ENCODE measurements around the gene SLCO1A2.

SLCO1A2 gene

DNA sequence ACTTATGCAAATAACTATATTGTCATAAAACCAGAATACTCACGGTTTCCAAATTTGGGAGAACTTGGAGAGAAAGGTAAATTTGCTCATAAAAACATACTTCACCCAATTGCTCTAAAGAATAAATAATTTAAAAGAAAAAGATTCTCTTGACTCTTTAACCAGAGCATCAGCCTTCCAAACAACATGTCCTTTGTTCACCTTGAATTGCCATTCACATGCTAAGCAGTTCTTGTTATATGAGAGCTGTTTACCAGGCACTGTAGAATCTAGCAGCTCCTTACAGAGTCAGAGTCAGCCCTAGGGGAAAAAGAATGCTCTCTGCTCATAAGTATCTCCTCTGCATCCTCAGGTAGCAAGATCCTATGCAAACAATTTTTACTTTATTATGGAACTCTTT is 10.2 kb downstream of the SLCO1A2 start:
- DNase-seq: no peak

GRCh38 chr12:21323736-21324135 is 11.0 kb downstream of the SLCO1A2 start:
- DNase-seq: no peak

DNA sequence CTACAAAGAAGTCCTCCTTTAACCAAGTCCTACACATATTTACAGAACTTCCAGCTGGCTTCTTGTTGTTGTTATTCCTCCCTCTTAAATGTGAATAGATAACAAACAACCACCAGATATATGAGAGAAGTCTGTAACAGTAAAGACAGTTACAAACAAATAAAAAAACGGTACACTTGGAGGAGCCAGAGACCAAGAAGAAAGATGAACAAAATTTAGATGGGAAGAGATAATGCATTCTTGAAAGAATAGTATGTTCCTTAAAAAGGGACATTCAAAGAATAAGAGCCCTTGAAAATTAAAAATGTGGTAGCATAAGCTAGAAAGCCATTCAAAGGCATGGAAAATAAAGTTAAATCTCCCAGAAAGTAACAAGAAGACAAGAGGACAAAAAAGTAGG is 25.9 kb downstream of the SLCO1A2 start:
- DNase-seq: no peak

DNA sequence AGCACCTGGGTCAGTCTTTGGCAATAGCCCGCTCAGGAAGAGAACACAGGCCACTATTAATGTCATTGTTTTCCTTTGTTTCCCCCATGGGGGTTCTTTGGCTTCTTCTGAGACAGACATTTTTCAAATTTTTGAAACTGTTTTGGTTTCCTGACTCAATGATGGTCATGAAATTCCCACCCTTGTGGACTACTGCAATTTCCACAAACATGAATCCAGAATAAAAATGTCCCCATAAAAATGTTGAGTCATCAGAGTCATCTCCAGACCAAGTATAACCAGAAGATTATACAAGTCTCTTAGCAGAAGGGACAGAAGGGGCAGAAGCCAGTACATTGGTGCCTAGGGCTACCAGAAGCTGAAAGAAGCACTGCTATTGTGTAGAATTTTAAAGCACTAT is 29.1 kb downstream of the SLCO1A2 start:
- DNase-seq: no peak

GRCh38 chr12:21300632-21301031 is 34.1 kb downstream of the SLCO1A2 start:
- DNase-seq: no peak

DNA sequence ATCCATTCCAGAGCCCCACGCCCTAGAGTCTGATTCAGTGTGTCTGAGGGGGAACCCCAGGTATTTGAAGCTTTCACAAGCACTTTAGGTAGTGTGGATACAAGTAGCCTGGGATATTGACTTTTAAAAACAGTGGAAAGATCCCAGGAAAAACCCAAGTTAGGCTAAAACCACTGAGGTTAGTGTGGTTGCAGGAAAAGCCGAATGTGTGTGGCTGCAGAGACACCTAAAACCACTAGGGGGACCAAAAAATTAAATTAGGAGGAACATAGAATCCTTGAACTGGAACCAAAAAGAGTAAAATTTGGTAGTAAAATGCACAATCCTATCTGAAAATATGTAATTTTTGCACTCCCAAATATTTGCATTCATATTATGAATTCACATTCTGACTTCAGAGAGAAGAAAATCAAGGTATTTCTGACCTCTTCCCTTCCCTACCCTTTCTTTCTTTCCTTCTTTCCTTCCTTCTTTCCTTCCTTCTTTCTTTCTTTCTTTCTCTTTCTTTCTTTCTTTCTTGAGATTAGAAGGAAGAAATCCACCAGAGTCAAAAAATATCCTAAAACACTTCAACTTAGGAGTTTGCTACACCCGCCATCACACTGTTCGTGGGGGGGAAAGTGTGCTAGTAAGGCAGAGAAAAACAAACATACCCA is 37.8 kb downstream of the SLCO1A2 start:
- peak; percentile 1 for DNase-seq

GRCh38 chr12:21296348-21296747 is 38.4 kb downstream of the SLCO1A2 start:
- DNase-seq: no peak

DNA sequence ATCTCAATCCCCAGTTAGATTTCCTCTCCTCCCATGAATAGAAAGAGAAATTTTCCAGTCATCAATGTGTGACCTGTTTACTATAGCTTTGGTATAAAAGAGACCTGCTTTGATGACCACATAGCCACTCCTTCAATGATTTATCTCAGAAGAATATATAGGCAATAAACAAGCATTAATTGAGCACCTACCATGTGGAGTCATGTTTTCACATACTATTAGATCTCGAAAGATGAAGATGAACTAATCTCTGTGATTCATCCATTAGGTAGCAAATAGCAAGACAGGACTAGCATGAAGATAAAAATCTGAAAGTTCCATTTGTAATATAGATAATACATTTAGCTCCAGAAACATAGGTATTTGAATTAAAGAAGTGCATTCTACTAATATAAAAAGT is 40.5 kb downstream of the SLCO1A2 start:
- no peak for DNase-seq

- no peak for DNase-seq
Measured at GRCh38 chr12:21292111-21292510, 42.6 kb downstream of the SLCO1A2 start.

GRCh38 chr12:21289698-21290097 is 45.0 kb downstream of the SLCO1A2 start:
- DNase-seq: no peak

GRCh38 chr12:21276826-21277225 is 57.9 kb downstream of the SLCO1A2 start:
- DNase-seq: no peak

- no peak for DNase-seq
Measured at GRCh38 chr12:21265932-21266331, 68.8 kb downstream of the SLCO1A2 start.

GRCh38 chr12:21264232-21264631 is 70.5 kb downstream of the SLCO1A2 start:
- no peak for DNase-seq

DNA sequence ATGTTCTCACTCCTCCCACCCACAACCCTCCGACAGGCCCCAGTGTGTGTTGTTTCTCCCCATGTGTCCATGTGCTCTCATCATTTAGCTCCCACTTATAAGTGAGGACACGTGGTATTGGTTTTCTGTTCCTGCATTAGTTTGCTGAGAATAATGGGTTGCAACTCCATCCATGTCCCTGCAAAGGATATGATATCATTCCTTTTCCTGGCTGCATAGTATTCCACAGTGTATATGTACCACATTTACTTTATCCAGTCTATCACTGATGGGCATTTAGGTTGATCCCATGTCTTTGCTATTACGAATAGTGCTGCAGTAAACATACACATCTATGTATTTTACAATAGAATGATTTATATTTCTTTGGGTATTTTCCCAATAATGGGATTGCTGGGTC is 77.5 kb downstream of the SLCO1A2 start:
- no peak for DNase-seq

DNA sequence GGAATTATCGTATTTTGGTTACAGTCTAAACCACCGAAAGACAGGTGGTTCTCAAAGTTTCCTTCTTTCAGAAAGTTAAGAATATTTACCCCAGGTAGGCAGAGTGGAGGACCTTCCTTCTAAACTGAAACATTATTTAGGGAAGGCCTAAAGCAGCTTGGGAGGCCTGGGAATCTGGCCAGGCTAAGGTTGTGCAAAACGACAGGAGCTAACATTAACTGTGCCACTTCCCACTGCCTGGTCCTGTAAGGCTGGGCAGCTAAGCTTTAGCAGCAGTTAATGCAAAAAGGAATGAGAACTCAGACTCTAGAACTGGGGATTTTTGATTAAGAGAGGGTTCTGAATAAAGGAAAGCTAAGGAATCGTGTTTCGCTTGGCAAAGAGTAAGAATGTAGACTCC is 82.6 kb downstream of the SLCO1A2 start:
- DNase-seq: no peak

GRCh38 chr12:21248679-21249078 is 86.0 kb downstream of the SLCO1A2 start:
- DNase-seq: no peak

GRCh38 chr12:21239866-21240265 is 94.9 kb downstream of the SLCO1A2 start:
- no peak for DNase-seq

GRCh38 chr12:21234395-21234794 is 100.3 kb downstream of the SLCO1A2 start:
- no peak for DNase-seq

DNA sequence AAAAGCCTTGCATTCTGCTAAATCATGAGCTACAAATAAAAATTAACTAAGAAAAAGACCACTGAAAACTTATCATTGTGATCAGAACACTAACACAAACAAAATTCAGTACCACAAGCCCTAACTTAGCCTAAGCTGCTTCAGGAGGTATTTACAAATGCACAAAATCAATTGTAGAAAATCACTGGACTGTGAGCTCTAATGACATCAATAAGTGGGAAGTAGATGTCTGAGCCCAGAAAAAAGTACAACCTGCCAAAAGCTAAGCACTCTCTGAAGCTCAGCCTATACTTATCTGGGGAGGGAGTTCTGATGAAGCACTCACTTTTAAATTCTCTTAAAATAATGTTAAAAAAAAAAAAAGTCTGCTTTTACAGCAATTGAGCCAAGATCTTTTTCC is 110.8 kb downstream of the SLCO1A2 start:
- DNase-seq: peak; percentile 76

DNA sequence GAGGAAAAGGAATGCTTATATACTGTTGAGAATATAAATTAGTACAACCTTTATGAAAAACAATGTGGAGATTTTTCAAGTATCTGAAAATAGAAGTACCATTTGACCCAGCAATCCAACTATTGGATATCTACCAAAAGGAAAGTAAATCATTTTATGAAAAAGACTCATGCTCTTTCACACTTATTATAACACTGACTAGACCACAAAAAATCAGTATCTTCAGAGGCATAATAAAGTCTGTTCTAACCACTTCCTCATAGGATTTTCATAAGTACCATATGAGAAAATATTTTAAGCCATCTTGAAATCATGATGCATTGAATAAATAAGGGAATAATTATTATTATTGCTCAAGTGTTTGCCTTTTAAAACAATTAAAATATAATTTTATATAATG is 112.9 kb downstream of the SLCO1A2 start:
- no peak for DNase-seq

DNA sequence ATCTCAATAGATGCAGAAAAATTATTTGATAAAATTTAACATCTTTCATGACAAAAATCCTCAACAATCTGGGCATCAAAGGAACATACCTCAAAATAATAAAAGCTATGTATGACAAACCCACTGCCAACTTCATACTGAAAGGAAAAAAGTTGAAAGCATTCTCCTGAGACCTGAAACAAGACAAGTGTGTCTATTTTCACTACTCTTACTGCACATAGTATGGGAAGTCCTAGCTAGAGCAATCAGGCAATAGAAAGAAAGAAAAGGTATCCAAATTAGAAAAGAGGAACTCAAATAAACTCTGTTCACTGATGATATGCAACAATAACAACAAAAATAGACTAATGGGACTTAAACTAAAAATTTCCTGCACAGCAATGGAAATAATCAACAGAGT is 113.6 kb downstream of the SLCO1A2 start:
- no peak for DNase-seq

GRCh38 chr12:21220266-21220665 is 114.5 kb downstream of the SLCO1A2 start:
- DNase-seq: no peak

DNA sequence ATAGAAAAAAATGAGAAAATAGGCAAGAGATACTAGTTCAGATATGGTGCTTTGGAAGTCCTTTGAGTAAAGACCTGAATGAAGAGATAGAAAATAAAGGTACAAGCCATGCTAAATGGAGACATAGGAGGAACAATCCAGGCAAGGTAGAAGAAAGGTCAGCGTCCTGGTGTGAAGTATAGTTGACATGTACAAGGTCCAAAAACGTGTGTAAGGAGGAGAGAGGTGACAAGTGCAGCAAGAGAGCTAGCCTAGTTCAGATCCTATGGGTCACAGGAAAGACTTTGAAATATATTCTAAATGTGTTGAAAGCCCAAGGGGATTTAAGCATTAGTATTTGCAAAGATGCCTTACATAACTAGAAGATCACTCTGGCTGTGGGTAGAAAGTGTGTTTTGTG is 115.5 kb downstream of the SLCO1A2 start:
- DNase-seq: no peak

All from NCI-H1105 (cell line).